Body of pancreas (tissue), 4 donors: ENCODE data around the gene MBIP.

Experiments
- CTCF ChIP-seq, 7 experiments: fragments of 450-650 bp in 4 of 7; fragments of 200-600 bp in 3 of 7; sonication (generic) in 3 of 7; IDR thresholded peaks; one replicate each; pipeline ENCODE4 v1.5.1; 2016 to 2019; ENCODE audit warnings: antibody characterized with exemption in 7 of 7
- POLR2A ChIP-seq, 3 donors: fragments of 450-650 bp; IDR thresholded peaks; one replicate each; pipeline ENCODE4 v1.6.1; 2016; ENCODE audit warnings: antibody characterized with exemption in 3 of 3, mild to moderate bottlenecking in 2 of 3

- no peak for TF ChIP-seq CTCF (IDR thresholded peaks at IDR 0.05)
- TF ChIP-seq POLR2A (IDR thresholded peaks at IDR 0.05): no peak
Observed at GRCh38 chr14:36324897-36325296, 4.5 kb upstream of the MBIP start.
